ENCODE data around the gene TOP3B. TPM values are rescaled to one million over a fixed set of nuclear protein-coding genes. Genes with fewer than 3 reads are reported as not detected.

The TOP3B gene
- total and polyA plus RNA-seq, 8 donors = 22.5 to 43.5 (median 30.6) TPM

- H3K4me3 ChIP-seq = no peak overlapping the region
- no peaks in the 10 kb centered on the region for H3K36me3 ChIP-seq
- TF ChIP-seq CTCF (IDR thresholded peaks at IDR 0.05) = no peak
- no peaks in the 10 kb centered on the region for H3K9me3 ChIP-seq
- intact Hi-C loops (cut with DNase I) = no loop called here
- no peaks in the 10 kb centered on the region for H3K4me1 ChIP-seq
- no peak overlapping the region for H3K27ac ChIP-seq
- no peak for DNase-seq
- no peaks in the 10 kb centered on the region for H3K27me3 ChIP-seq
- no peak for ATAC-seq
Observed at GRCh38 chr22:21994881-21995444, 12.4 kb upstream of the TOP3B start.

- Histone ChIP-seq H3K36me3 (no peaks in the 10 kb centered on the region), H3K27ac (no peak overlapping the region), H3K9me3 (no peaks in the 10 kb centered on the region), H3K27me3 (no peaks in the 10 kb centered on the region), H3K4me1 (no peaks in the 10 kb centered on the region), H3K4me3 (no peak overlapping the region)
- no peak for TF ChIP-seq CTCF (IDR thresholded peaks at IDR 0.05)
- intact Hi-C loops (cut with DNase I) = no loop called here
- ATAC-seq (no peak), DNase-seq (no peak)
Observed at GRCh38 chr22:21992593-21993237, 10.1 kb upstream of the TOP3B start.

GRCh38 chr22:21991774-21992173, 9.2 kb upstream of the TOP3B start:
- DNase-seq = no peak
- H3K4me3 ChIP-seq = no peak overlapping the region
- ATAC-seq = no peak
- no peaks in the 10 kb centered on the region for H3K36me3 ChIP-seq
- H3K9me3 ChIP-seq = no peaks in the 10 kb centered on the region
- no peaks in the 10 kb centered on the region for H3K4me1 ChIP-seq
- no peaks in the 10 kb centered on the region for H3K27me3 ChIP-seq
- no peak for TF ChIP-seq CTCF (IDR thresholded peaks at IDR 0.05)
- intact Hi-C loops (cut with DNase I) = no loop called here
- no peak overlapping the region for H3K27ac ChIP-seq

GRCh38 chr22:21991304-21991596, 8.7 kb upstream of the TOP3B start:
- intact Hi-C loops (cut with DNase I) = no loop called here
- ATAC-seq = no peak

More at GRCh38 chr22:21991304-21991596, 8.7 kb upstream of the TOP3B start:
- no peaks in the 10 kb centered on the region for H3K9me3 ChIP-seq
- TF ChIP-seq CTCF (IDR thresholded peaks at IDR 0.05) = no peak
- H3K27me3 ChIP-seq = no peaks in the 10 kb centered on the region
- no peaks in the 10 kb centered on the region for H3K36me3 ChIP-seq
- DNase-seq = no peak
- no peaks in the 10 kb centered on the region for H3K4me1 ChIP-seq
- H3K27ac ChIP-seq = no peak overlapping the region
- no peak overlapping the region for H3K4me3 ChIP-seq

Data from left lung (tissue), 10 donors.